ENCODE data around the gene ASMTL. TPM values are rescaled to one million over a fixed set of nuclear protein-coding genes. Genes with fewer than 3 reads are reported as not detected.
A peak's percentile ranks its signal among the peaks of the same experiment; 100 is the strongest.

The ASMTL gene
- total RNA-seq, 2 donors from 2014 or later: 33.8 to 34.6 TPM

DNA sequence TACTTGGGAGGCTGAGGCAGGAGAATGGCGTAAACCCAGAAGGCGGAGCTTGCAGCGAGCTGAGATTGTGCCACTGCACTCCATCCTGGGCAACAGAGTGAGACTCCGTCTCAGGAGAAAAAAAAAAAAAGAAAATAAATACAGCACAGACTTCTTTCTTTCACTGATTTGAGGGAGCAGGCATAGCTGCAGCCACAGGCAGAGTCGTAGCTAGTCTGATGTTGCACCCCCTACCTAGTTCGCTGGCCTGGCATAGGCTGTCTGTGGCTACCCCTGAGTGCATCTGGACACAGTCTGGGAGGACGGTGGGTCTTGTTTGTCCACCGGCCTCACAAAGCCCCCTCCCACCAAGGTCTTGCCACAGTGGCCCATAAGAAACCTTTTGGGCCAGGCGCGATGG lies 94.7 kb downstream of the ASMTL start:
- Mint-ChIP-seq H3K27ac (no peak overlapping the region), H3K4me1 (peaks cover 13% of the 10 kb centered on the region), H3K27me3 (no peaks in the 10 kb centered on the region), H3K4me3 (no peak overlapping the region), H3K36me3 (ENCODE audit: low read depth) (peaks cover 9% of the 10 kb centered on the region)
- H3K9me3 ChIP-seq (ENCODE audit: control insufficient read depth, low read length, poor library complexity, severe bottlenecking): no peaks in the 10 kb centered on the region
- no peak for DNase-seq
- no peak for ATAC-seq

DNA sequence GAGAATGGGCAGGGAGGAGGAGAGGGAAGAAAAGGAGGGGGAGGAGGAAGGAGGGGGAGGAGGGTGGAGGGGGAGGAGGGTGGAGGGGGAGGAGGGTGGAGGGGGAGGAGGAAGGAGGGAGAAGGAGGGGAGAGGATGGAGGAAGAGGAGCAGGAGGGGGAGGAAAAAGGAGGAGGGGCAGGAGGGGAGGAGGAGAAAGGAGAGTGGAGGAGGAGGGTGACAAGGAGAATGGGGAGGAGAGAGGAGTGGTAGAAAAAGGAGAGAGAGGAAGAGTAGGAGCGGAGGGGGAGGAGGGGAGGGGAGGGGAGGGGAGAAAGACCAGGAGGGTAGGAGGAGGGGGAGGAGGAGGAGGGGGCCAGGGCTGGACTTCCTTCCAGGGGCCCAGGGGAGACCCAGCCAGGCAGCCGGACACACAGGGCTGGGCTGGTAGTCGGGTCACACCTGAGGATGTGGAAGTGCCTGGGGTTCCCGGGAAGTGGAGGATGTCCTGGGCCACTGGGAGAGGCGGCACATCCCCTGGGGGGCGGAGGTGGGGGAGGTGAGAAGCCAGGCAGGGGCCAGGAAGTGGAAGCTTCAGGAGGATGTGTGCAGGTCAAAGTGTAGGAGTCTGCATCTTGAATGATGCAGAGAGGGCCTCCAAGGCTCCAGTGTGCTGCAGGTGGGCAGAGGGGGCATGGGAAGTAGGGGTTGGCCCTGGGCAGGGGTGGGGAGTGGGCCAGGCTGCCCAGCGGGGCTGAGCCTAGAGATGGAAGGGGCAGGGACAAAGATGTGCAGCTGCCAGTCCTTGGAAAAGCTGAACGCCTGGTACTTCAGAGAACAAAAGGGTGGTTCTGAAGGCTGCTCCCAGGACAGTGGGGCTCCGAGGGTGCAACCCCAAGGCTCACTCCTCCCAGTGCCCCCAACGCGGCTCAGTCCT lies 97.3 kb downstream of the ASMTL start:
- DNase-seq: no peak
- Mint-ChIP-seq H3K27ac (no peak overlapping the region), H3K27me3 (no peaks in the 10 kb centered on the region), H3K4me1 (peaks cover 7% of the 10 kb centered on the region), H3K36me3 (ENCODE audit: low read depth) (peaks cover 3% of the 10 kb centered on the region), H3K4me3 (no peak overlapping the region)
- H3K9me3 ChIP-seq (ENCODE audit: control insufficient read depth, low read length, poor library complexity, severe bottlenecking): no peaks in the 10 kb centered on the region
- ATAC-seq: no peak

DNA sequence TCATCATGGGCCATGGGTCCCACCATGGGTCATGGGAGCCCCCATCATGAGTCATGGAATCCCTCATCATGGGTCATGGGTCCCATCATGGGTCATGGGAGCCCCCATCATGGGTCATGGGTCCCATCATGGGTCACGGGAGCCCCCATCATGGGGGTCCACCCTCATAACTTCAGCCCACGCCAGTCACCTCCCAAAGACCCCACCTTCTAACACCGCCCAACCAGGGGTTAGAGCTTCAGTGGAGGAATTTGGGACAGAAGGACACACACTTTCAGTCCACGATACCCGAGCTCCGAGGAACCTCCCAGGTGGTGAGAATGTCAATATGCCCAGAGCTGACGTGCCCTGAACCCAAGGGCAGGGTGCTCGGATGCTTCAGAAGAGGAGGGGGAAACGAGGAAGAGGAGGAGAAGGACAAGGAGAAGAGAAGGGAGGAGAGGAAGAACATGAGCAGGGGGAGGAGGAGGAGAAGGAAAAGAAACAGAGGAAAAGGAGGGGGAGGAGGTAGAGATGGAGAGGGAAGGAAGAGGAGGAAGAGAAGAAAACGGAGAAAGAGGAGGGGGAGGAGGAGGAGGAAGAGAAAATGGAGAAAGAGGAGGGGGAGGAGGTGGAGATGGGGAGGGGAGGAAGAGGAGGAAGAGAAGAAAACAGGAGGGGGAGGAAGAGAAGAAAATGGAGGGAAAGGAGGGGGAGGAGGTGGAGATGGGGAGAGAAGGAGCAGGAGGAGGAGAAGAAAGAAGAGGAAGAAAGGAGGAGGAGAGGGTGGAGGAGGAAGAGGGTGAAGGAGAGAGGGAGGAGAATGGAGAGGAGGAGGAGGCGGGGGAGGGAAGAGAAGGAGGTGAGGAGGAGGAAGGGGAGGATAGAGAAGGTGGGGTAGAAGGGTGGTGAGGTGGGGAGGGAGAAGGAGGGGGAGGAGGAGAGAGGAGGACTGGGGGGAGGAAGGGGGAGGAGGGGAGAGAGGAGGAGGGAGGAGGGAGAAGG lies 98.4 kb downstream of the ASMTL start:
- Mint-ChIP-seq H3K36me3 (ENCODE audit: low read depth) (peaks cover 1% of the 10 kb centered on the region), H3K27me3 (no peaks in the 10 kb centered on the region), H3K4me3 (no peak overlapping the region), H3K27ac (peak overlapping the region; percentile 81), H3K4me1 (peaks cover 7% of the 10 kb centered on the region)
- no peaks in the 10 kb centered on the region for H3K9me3 ChIP-seq (ENCODE audit: control insufficient read depth, low read length, poor library complexity, severe bottlenecking)
- DNase-seq (no peak), ATAC-seq (no peak)

Other genes starting within 250 kb of the ASMTL start
- under 1 TPM; 0.26 to 0.40 TPM for gene CRLF2, start 240.3 kb downstream of the ASMTL start, total RNA-seq
- gene CSF2RA, start 184.1 kb downstream of the ASMTL start, total RNA-seq: 1 to 10 TPM; 3.4 to 5.2 TPM
- 1 to 10 TPM in 1 of 2 donors, under 1 TPM in 1; 0.60 to 2.8 TPM for gene IL3RA, start 116.1 kb downstream of the ASMTL start, total RNA-seq
- 100 to 1,000 TPM; 314 to 329 TPM for gene SLC25A6, start 60.8 kb downstream of the ASMTL start, total RNA-seq
- gene P2RY8, start 84.3 kb upstream of the ASMTL start, total RNA-seq: 100 to 1,000 TPM; 131 to 141 TPM
- 100 to 1,000 TPM in 1 of 2 donors, 10 to 100 TPM in 1; 98.7 to 102 TPM for gene AKAP17A, start 138.7 kb upstream of the ASMTL start, total RNA-seq
- gene ASMT, start 162.2 kb upstream of the ASMTL start, total RNA-seq: under 1 TPM; 0.52 to 0.57 TPM

All from T-helper 17 cell (primary cell).